ENCODE measurements around the gene CNTN5.
"Not testable (repeated sequence)": the region's sequence is repeated elsewhere in the genome, so short reads cannot be mapped to it uniquely, and the experiment has no call there.

CNTN5 gene

GRCh38 chr11:99781074-99781473, 760.3 kb downstream of the CNTN5 start:
- DNase-seq = no peak

GRCh38 chr11:99791354-99791753, 770.6 kb downstream of the CNTN5 start:
- no peak for DNase-seq

- DNase-seq = no peak
Measured at GRCh38 chr11:99795999-99796398, 775.2 kb downstream of the CNTN5 start.

- DNase-seq = no peak
Measured at GRCh38 chr11:99803501-99803900, 782.8 kb downstream of the CNTN5 start.

- no peak for DNase-seq
Measured at GRCh38 chr11:99812516-99812915, 791.8 kb downstream of the CNTN5 start.

- no peak for DNase-seq
Measured at GRCh38 chr11:99814021-99814420, 793.3 kb downstream of the CNTN5 start.

- no peak for DNase-seq
Measured at GRCh38 chr11:99814738-99815137, 794.0 kb downstream of the CNTN5 start.

GRCh38 chr11:99818991-99819390, 798.2 kb downstream of the CNTN5 start:
- DNase-seq = no peak

GRCh38 chr11:99822846-99823565, 802.3 kb downstream of the CNTN5 start:
- no peak for DNase-seq

- not testable (repeated sequence) for DNase-seq
Measured at GRCh38 chr11:99836739-99837138, 816.0 kb downstream of the CNTN5 start.

- no peak for DNase-seq
Measured at GRCh38 chr11:99841885-99842284, 821.1 kb downstream of the CNTN5 start.

- DNase-seq = no peak
Measured at GRCh38 chr11:99865951-99866350, 845.2 kb downstream of the CNTN5 start.

- DNase-seq = no peak
Measured at GRCh38 chr11:99881610-99882009, 860.9 kb downstream of the CNTN5 start.

- DNase-seq = no peak
Measured at GRCh38 chr11:99884750-99885149, 864.0 kb downstream of the CNTN5 start.

GRCh38 chr11:99887481-99887880, 866.7 kb downstream of the CNTN5 start:
- DNase-seq = no peak

GRCh38 chr11:99893811-99894210, 873.1 kb downstream of the CNTN5 start:
- no peak for DNase-seq

- DNase-seq = no peak
Measured at GRCh38 chr11:99901175-99901574, 880.4 kb downstream of the CNTN5 start.

GRCh38 chr11:99911116-99911515, 890.4 kb downstream of the CNTN5 start:
- DNase-seq = no peak

- DNase-seq = no peak
Measured at GRCh38 chr11:99916078-99916477, 895.3 kb downstream of the CNTN5 start.

- no peak for DNase-seq
Measured at GRCh38 chr11:99918761-99919160, 898.0 kb downstream of the CNTN5 start.

- DNase-seq = no peak
Measured at GRCh38 chr11:99920956-99921355, 900.2 kb downstream of the CNTN5 start.

- DNase-seq = no peak
Measured at GRCh38 chr11:99925968-99926367, 905.2 kb downstream of the CNTN5 start.

GRCh38 chr11:99932684-99933083, 911.9 kb downstream of the CNTN5 start:
- no peak for DNase-seq

GRCh38 chr11:99934008-99934407, 913.3 kb downstream of the CNTN5 start:
- no peak for DNase-seq

- no peak for DNase-seq
Measured at GRCh38 chr11:99937330-99937729, 916.6 kb downstream of the CNTN5 start.

All from C1 segment of cervical spinal cord (tissue), 14 donors.